K562 (cell line): ENCODE results near the gene DHX8. TPM values are rescaled to one million over a fixed set of nuclear protein-coding genes. Genes with fewer than 3 reads are reported as not detected.

Experiments
- ATAC-seq: fragments of 200-7000 bp; cut with Tn5 transposase; 3 replicates; pipeline ENCODE4 v1.9.1; 2020; ENCODE audit warnings: moderate library complexity
- BruUV-seq: library from RNA; stranded (reverse); fragments of 400-500 nt; replicated peaks from 2 replicates; lab custom pipeline; 2021; lab: Mats Ljungman, UMichigan
- CTCF ChIA-PET: fragments of 300-600 bp; formaldehyde crosslinking; extraction: SDS; loops from one replicate; lab custom pipeline; 2021; ENCODE audit warnings: low intra/inter-chr PET ratio; lab: Yijun Ruan, JAX
- POLR2A ChIA-PET: fragments of 300-600, 350-650 bp; sonication (Branson Sonifier 250); formaldehyde crosslinking; extraction: SDS; loops from one replicate; lab custom pipeline; 2021; ENCODE audit warnings: antibody characterized with exemption, inconsistent platforms; lab: Yijun Ruan, JAX
- DNase-seq, 4 experiments: peaks; one replicate each; pipeline versions ENCODE4 v3.0.0 to v3.0.0-alpha.2; 2011 to 2018; ENCODE audit warnings: low spot score in 3 of 4, mixed read lengths in 3 of 4; ENCODE audit errors: extremely low read depth in 1 of 4
- FAIRE-seq: peaks from 2 replicates; lab custom pipeline; 2011; peaks lifted over from hg19 to GRCh38; lab: Jason Lieb, UNC
- H2AFZ ChIP-seq: 2 replicates; pipeline ENCODE4 v1.6.0; 2011; ENCODE audit warnings: low read depth, low read length, control low read depth, inconsistent platforms
- H3K27ac ChIP-seq: fragments of 200-600 bp; 3 replicates; pipeline ENCODE4 v1.8.0; 2011; ENCODE audit warnings: low read depth, mild to moderate bottlenecking, control low read depth, inconsistent platforms, low read length, moderate library complexity, mixed read lengths; ENCODE audit errors: extremely low read depth
- H3K27me3 ChIP-seq, 2 experiments: fragments of 300-600 bp in 1 of 2; 2 replicates in 1 of 2; 3 replicates in 1 of 2; pipeline versions ENCODE4 v1.6.0 to v1.8.0; 2011; ENCODE audit warnings: inconsistent platforms in 2 of 2, low read length in 2 of 2, mild to moderate bottlenecking in 1 of 2, mixed read lengths in 1 of 2, moderate library complexity in 1 of 2; ENCODE audit not compliant: control insufficient read depth in 2 of 2, insufficient read depth in 2 of 2
- H3K36me3 ChIP-seq: fragments of 300-600 bp; 3 replicates; pipeline ENCODE4 v1.8.0; 2011; ENCODE audit warnings: mild to moderate bottlenecking, low read length, inconsistent platforms; ENCODE audit not compliant: control insufficient read depth, insufficient read depth
- H3K4me1 ChIP-seq, 2 experiments: fragments of 200-600 bp in 1 of 2; replicated peaks in 1 of 2; 2 replicates in 1 of 2; 3 replicates in 1 of 2; pipeline versions ENCODE4 v1.5.1 to v1.8.0; 2011; ENCODE audit warnings: inconsistent platforms in 2 of 2, low read length in 2 of 2, mild to moderate bottlenecking in 1 of 2, mixed read lengths in 1 of 2, moderate library complexity in 1 of 2; ENCODE audit not compliant: control insufficient read depth in 2 of 2, insufficient read depth in 2 of 2
- H3K4me2 ChIP-seq: 2 replicates; pipeline ENCODE4 v1.6.1; 2011; ENCODE audit warnings: low read length, control low read depth, inconsistent platforms, mixed read lengths; ENCODE audit not compliant: insufficient read depth
- H3K4me3 ChIP-seq: fragments of 200-600 bp; sonication (generic), shearing (Covaris generic); 2 replicates; pipeline ENCODE4 v1.5.1; 2016; ENCODE audit warnings: control low read depth, inconsistent platforms
- H3K79me2 ChIP-seq: fragments of 200-600 bp; 3 replicates; pipeline ENCODE4 v1.8.0; 2011; ENCODE audit warnings: low read length, inconsistent platforms; ENCODE audit not compliant: control insufficient read depth, insufficient read depth
- H3K9ac ChIP-seq, 2 experiments: 2 replicates each; pipeline versions ENCODE4 v1.6.0 to v1.6.1; 2011; ENCODE audit warnings: low read depth in 2 of 2, low read length in 2 of 2, control low read depth in 1 of 2, inconsistent platforms in 1 of 2, mild to moderate bottlenecking in 1 of 2, mixed read lengths in 1 of 2; ENCODE audit not compliant: insufficient read depth in 1 of 2
- H3K9me1 ChIP-seq: one replicate; pipeline ENCODE4 v1.6.0; 2011; ENCODE audit warnings: inconsistent platforms, mild to moderate bottlenecking, low read length, moderate library complexity; ENCODE audit not compliant: control insufficient read depth, insufficient read depth
- H3K9me3 ChIP-seq: replicated peaks from 2 replicates; pipeline ENCODE4 v1.5.1; 2011; ENCODE audit warnings: low read depth, low read length, inconsistent platforms; ENCODE audit not compliant: control insufficient read depth, insufficient read depth
- H4K20me1 ChIP-seq: replicated peaks from 2 replicates; pipeline ENCODE4 v1.6.1; 2011; ENCODE audit warnings: low read length, inconsistent platforms, mixed read lengths; ENCODE audit not compliant: control insufficient read depth, insufficient read depth
- GATAD2B ChIP-seq: fragments of 450-650 bp; IDR thresholded peaks from 2 replicates; pipeline ENCODE4 v1.6.1; 2017; ENCODE audit warnings: mild to moderate bottlenecking, borderline replicate concordance
- NUFIP1 ChIP-seq: fragments of 450-650 bp; IDR thresholded peaks from 2 replicates; pipeline ENCODE4 v1.6.1; 2018; ENCODE audit not compliant: partially characterized antibody
- POLR2AphosphoS5 ChIP-seq: IDR thresholded peaks from 2 replicates; pipeline ENCODE4 v1.6.1; 2011; ENCODE audit warnings: mild to moderate bottlenecking, low read depth, low read length, moderate library complexity; ENCODE audit not compliant: control insufficient read depth, insufficient read depth
- TAF1 ChIP-seq: IDR thresholded peaks from 2 replicates; pipeline ENCODE4 v1.6.1; 2011; ENCODE audit warnings: mild to moderate bottlenecking, low read length, moderate library complexity; ENCODE audit not compliant: insufficient read depth, control insufficient read depth, severe bottlenecking; ENCODE audit errors: extremely low read depth
- TFAP4 ChIP-seq: sonication (generic); formaldehyde crosslinking; IDR thresholded peaks from 2 replicates; pipeline ENCODE4 v1.8.0; 2022; ENCODE audit warnings: missing genetic modification reagents, mild to moderate bottlenecking, moderate library complexity, borderline replicate concordance
- ZNF584 ChIP-seq: fragments of 200-800 bp; sonication (Bioruptor generic); IDR thresholded peaks from 2 replicates; pipeline ENCODE4 v1.6.1; 2016; ENCODE audit warnings: low read depth, mild to moderate bottlenecking, missing genetic modification characterization, missing compliant biosample characterization
- ZNF766 ChIP-seq: fragments of 200-800 bp; sonication (Bioruptor generic); conservative IDR thresholded peaks from 2 replicates; pipeline ENCODE4 v1.6.1; 2016; ENCODE audit warnings: missing genetic modification characterization, missing compliant biosample characterization
- WGBS: fragments of 100-300 bp; shearing (Covaris generic); methylation state at CpG from one replicate; pipeline ENCODE4 v1.1.6; 2016; ENCODE audit warnings: low coverage, mixed read lengths; ENCODE audit not compliant: insufficient coverage; ENCODE audit errors: missing lambda C conversion rate; 5-methylcytosine and 5-hydroxymethylcytosine counted together
- in situ Hi-C: fragments of 300-500 bp; cut with MboI; formaldehyde crosslinking; loops from 4 replicates; pipeline ENCODE4 v1.15.0; 2018; ENCODE audit warnings: inconsistent platforms, mixed read lengths
- intact Hi-C: fragments of 100-400 bp; cut with micrococcal nuclease; formaldehyde crosslinking; loops from 2 replicates; pipeline ENCODE4 v1.14.2; 2022
- polyA plus RNA-seq, 8 experiments: library from polyadenylated mRNA; depleted of rRNA in 4 of 8; stranded (reverse) in 5 of 8; unstranded in 3 of 8; fragments of >200 nt; fragmentation: Nextera tagmentation in 2 of 8; fragmentation: Illumina TruSeq in 1 of 8; extraction: Ambion mirVana in 2 of 8; extraction: Trizol in 1 of 8; gene quantifications; 2 replicates each; pipeline versions ENCODE4 v1.2.1 to v1.2.3, GENCODE V29; 2011 to 2014; ENCODE audit warnings: inconsistent platforms in 1 of 8, missing spikeins in 1 of 8
- total RNA-seq, 7 experiments: library from RNA; depleted of rRNA in 6 of 7; stranded (reverse); fragments of >200 nt in 6 of 7; fragmentation: Illumina TruSeq in 2 of 7; extraction: Trizol in 2 of 7; gene quantifications; 2 replicates each; pipeline versions ENCODE4 v1.2.1 to v1.2.3, GENCODE V29; 2011 to 2021; ENCODE audit warnings: low replicate concordance in 1 of 7
- TF ChIP-seq, protein P1 (sequence below): fragments of 250-450 bp; sonication (Bioruptor Pico); IDR thresholded peaks from 2 replicates; pipeline ENCODE4 v1.4.0; 2020; ENCODE audit warnings: mild to moderate bottlenecking, moderate library complexity, borderline replicate concordance

DHX8 gene
- total and polyA plus RNA-seq, 9 of the 15 experiments (the other 6 are each of a cell fraction or from before 2014, with no cell fraction given) = 16.7 to 42.5 (median 25.6) TPM

GRCh38 chr17:43456029-43456428, 27.7 kb upstream of the DHX8 start:
- Histone ChIP-seq H3K79me2 (no peaks in the 10 kb centered on the region), H3K4me1 (no peaks in the 10 kb centered on the region), H3K9me1 (no peaks in the 10 kb centered on the region), H3K9me3 (no peaks in the 10 kb centered on the region), H3K36me3 (no peaks in the 10 kb centered on the region), H3K27me3 (peaks cover 7 to 24% of the 10 kb centered on the region in 2 experiments; a peak in 2 of 5 replicates), H3K9ac (no peak overlapping the region), H4K20me1 (no peaks in the 10 kb centered on the region), H3K4me3 (no peak overlapping the region), H2AFZ (no peak overlapping the region), H3K4me2 (no peak overlapping the region), H3K27ac (no peak overlapping the region)
- WGBS = under 1% methylated on average over 6 of the region's 6 CpGs
- ChIA-PET POLR2A (interaction anchor here (0.7 kb wide), 1 partner anchor 371 kb away, joined by 3 read pairs; no protein-coding TSS in a partner anchor), CTCF (no interaction called here)
- DNase-seq (no peak), ATAC-seq (no peak), FAIRE-seq (no peak)
- TF ChIP-seq TAF1 (no peak), NUFIP1 (no peak), GATAD2B (no peak), ZNF584 (no peak), POLR2AphosphoS5 (no peak), TFAP4 (CRISPR knock-in tag) (no peak), ZNF766 (CRISPR knock-in tag) (no peak)
- TF ChIP-seq, protein P1, sequence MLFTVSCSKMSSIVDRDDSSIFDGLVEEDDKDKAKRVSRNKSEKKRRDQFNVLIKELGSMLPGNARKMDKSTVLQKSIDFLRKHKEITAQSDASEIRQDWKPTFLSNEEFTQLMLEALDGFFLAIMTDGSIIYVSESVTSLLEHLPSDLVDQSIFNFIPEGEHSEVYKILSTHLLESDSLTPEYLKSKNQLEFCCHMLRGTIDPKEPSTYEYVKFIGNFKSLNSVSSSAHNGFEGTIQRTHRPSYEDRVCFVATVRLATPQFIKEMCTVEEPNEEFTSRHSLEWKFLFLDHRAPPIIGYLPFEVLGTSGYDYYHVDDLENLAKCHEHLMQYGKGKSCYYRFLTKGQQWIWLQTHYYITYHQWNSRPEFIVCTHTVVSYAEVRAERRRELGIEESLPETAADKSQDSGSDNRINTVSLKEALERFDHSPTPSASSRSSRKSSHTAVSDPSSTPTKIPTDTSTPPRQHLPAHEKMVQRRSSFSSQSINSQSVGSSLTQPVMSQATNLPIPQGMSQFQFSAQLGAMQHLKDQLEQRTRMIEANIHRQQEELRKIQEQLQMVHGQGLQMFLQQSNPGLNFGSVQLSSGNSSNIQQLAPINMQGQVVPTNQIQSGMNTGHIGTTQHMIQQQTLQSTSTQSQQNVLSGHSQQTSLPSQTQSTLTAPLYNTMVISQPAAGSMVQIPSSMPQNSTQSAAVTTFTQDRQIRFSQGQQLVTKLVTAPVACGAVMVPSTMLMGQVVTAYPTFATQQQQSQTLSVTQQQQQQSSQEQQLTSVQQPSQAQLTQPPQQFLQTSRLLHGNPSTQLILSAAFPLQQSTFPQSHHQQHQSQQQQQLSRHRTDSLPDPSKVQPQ (CRISPR knock-in tag) = no peak
- in situ Hi-C loops (no loop called here), intact Hi-C loops (no loop called here)
- BruUV-seq = no TSS peak
